Neural cell (in vitro differentiated cells): ENCODE measurements around the gene ARHGEF7.

ENCODE experiments used
- EP300 ChIP-seq: fragments of 450-650 bp; conservative IDR thresholded peaks from 2 replicates; pipeline ENCODE4 v1.6.1; 2014; ENCODE audit warnings: antibody characterized with exemption, mild to moderate bottlenecking, moderate library complexity; ENCODE audit not compliant: poor library complexity, severe bottlenecking
- EZH2 ChIP-seq: fragments of 200-600, 300-800 bp; shearing (Covaris generic), sonication (generic); IDR thresholded peaks from 2 replicates; pipeline ENCODE4 v1.6.1; 2014; ENCODE audit warnings: antibody characterized with exemption, low read length, borderline replicate concordance, mild to moderate bottlenecking; ENCODE audit not compliant: insufficient read depth, poor library complexity, severe bottlenecking
- MXI1 ChIP-seq: fragments of 450-650 bp; conservative IDR thresholded peaks from 2 replicates; pipeline ENCODE4 v1.6.1; 2014; ENCODE audit warnings: antibody characterized with exemption, mild to moderate bottlenecking; ENCODE audit not compliant: poor library complexity, severe bottlenecking
- POLR2AphosphoS5 ChIP-seq: IDR thresholded peaks from 2 replicates; pipeline ENCODE4 v1.6.1; 2012
- RAD21 ChIP-seq: fragments of 450-650 bp; conservative IDR thresholded peaks from 2 replicates; pipeline ENCODE4 v1.6.1; 2014; ENCODE audit warnings: antibody characterized with exemption, mild to moderate bottlenecking, moderate library complexity
- SMC3 ChIP-seq: fragments of 450-650 bp; conservative IDR thresholded peaks from 2 replicates; pipeline ENCODE4 v1.6.1; 2014; ENCODE audit warnings: antibody characterized with exemption, mild to moderate bottlenecking, moderate library complexity; ENCODE audit not compliant: poor library complexity
- TF ChIP-seq, protein P1 (sequence below): fragments of 450-650 bp; IDR thresholded peaks from 2 replicates; pipeline ENCODE4 v1.5.1; 2014; ENCODE audit warnings: antibody characterized with exemption, mild to moderate bottlenecking, moderate library complexity; ENCODE audit not compliant: poor library complexity, severe bottlenecking

DNA sequence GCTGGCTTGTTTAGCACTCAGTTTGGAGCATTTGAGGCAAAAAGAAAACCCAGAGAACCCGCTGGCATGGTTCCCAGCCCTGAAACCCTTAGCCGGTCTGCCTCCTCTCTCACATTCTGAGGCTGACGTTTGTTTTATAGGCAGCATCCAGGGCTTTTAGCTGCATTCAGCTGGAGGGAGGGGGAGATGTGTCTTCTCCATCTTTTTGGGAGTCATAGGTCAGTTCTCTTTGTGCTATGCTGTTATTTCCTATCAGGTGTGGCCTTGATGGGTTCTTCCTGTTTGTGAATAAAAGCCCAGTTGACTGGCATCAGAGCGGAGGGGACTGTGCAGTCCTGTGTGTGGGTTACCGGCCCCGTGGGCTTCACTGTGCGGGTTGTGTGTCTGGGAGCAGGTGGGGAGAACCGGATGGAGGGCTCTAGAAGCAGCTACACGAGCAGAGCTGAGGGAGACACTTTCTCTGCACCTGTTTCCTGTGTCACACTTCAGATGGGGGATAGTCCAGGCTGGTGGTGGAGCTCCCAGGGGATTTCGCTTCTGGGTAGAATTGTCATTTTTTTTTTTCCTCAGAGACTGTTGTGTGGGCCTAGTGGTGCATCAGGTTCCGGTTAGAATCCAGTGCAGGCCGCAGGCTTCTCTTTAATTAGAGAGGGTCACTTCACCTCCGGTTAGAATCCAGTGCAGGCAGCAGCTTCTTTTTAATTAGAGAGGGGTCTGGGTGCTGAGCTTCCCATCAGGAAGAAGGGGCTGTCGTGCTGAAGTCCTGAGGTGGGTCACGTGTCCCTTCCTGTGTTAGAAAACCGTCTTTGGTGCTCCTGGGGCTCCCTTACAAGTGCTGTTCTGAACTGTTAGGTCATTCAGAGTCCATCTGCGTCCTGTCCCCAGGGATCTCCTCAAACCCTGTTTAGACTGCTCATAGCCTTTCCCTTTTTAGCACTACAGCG is 69.6 kb downstream of the ARHGEF7 start:
- TF ChIP-seq, protein P1, sequence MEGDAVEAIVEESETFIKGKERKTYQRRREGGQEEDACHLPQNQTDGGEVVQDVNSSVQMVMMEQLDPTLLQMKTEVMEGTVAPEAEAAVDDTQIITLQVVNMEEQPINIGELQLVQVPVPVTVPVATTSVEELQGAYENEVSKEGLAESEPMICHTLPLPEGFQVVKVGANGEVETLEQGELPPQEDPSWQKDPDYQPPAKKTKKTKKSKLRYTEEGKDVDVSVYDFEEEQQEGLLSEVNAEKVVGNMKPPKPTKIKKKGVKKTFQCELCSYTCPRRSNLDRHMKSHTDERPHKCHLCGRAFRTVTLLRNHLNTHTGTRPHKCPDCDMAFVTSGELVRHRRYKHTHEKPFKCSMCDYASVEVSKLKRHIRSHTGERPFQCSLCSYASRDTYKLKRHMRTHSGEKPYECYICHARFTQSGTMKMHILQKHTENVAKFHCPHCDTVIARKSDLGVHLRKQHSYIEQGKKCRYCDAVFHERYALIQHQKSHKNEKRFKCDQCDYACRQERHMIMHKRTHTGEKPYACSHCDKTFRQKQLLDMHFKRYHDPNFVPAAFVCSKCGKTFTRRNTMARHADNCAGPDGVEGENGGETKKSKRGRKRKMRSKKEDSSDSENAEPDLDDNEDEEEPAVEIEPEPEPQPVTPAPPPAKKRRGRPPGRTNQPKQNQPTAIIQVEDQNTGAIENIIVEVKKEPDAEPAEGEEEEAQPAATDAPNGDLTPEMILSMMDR = no peak
- TF ChIP-seq SMC3 = no peak
- TF ChIP-seq MXI1 = no peak
- no peak for TF ChIP-seq EZH2
- TF ChIP-seq EP300 = no peak
- TF ChIP-seq POLR2AphosphoS5 = no peak
- no peak for TF ChIP-seq RAD21
